Astrocyte (in vitro differentiated cells and primary cell): ENCODE measurements around the gene DACT3. TPM values are rescaled to one million over a fixed set of nuclear protein-coding genes. Genes with fewer than 3 reads are reported as not detected.

Experiments used
- DNase-seq: peaks from one replicate; pipeline ENCODE4 v3.0.0-alpha.2; 2010; ENCODE audit warnings: low read depth
- FAIRE-seq: peaks from 2 replicates; lab custom pipeline; 2011; peaks lifted over from hg19 to GRCh38; lab: Jason Lieb, UNC
- H2AFZ ChIP-seq: 2 replicates; pipeline ENCODE4 v1.6.0; 2012; ENCODE audit warnings: low read depth, low read length, inconsistent platforms
- H3K27ac ChIP-seq: 2 replicates; pipeline ENCODE4 v1.5.1; 2011; ENCODE audit warnings: low read depth, low read length, inconsistent platforms
- H3K27me3 ChIP-seq: 2 replicates; pipeline ENCODE4 v1.6.0; 2011; ENCODE audit warnings: low read length, inconsistent platforms; ENCODE audit not compliant: insufficient read depth
- H3K36me3 ChIP-seq: 2 replicates; pipeline ENCODE4 v1.5.1; 2011; ENCODE audit warnings: low read length, inconsistent platforms; ENCODE audit not compliant: insufficient read depth
- H3K4me1 ChIP-seq: 2 replicates; pipeline ENCODE4 v1.5.1; 2011; ENCODE audit warnings: low read length, inconsistent platforms; ENCODE audit not compliant: insufficient read depth
- H3K4me2 ChIP-seq: 2 replicates; pipeline ENCODE4 v1.6.0; 2012; ENCODE audit warnings: low read length, inconsistent platforms
- H3K4me3 ChIP-seq: 2 replicates; pipeline ENCODE4 v1.5.1; 2011; ENCODE audit warnings: low read depth, mild to moderate bottlenecking, low read length, inconsistent platforms; ENCODE audit not compliant: insufficient read depth
- H3K79me2 ChIP-seq: 2 replicates; pipeline ENCODE4 v1.6.0; 2012; ENCODE audit warnings: mild to moderate bottlenecking, low read length, inconsistent platforms; ENCODE audit not compliant: insufficient read depth
- H3K9ac ChIP-seq: 2 replicates; pipeline ENCODE4 v1.6.0; 2012; ENCODE audit warnings: mild to moderate bottlenecking, low read length, inconsistent platforms
- H3K9me3 ChIP-seq: 2 replicates; pipeline ENCODE4 v1.5.1; 2012; ENCODE audit warnings: low read depth, mild to moderate bottlenecking, low read length, inconsistent platforms; ENCODE audit not compliant: insufficient read depth
- H4K20me1 ChIP-seq: 2 replicates; pipeline ENCODE4 v1.6.0; 2012; ENCODE audit warnings: low read length, inconsistent platforms; ENCODE audit not compliant: insufficient read depth
- H3K27ac Mint-ChIP-seq: one replicate; pipeline ENCODE4 v1.8.0; 2021; ENCODE audit warnings: mild to moderate bottlenecking, mixed read lengths; ENCODE audit not compliant: unreplicated experiment
- H3K27me3 Mint-ChIP-seq: one replicate; pipeline ENCODE4 v1.8.0; 2021; ENCODE audit warnings: low read depth, mixed read lengths; ENCODE audit not compliant: unreplicated experiment
- H3K36me3 Mint-ChIP-seq: one replicate; pipeline ENCODE4 v1.8.0; 2021; ENCODE audit warnings: low read depth, mixed read lengths; ENCODE audit not compliant: unreplicated experiment
- H3K4me1 Mint-ChIP-seq: one replicate; pipeline ENCODE4 v1.8.0; 2021; ENCODE audit warnings: low read depth, mixed read lengths; ENCODE audit not compliant: unreplicated experiment
- H3K4me3 Mint-ChIP-seq: one replicate; pipeline ENCODE4 v1.8.0; 2021; ENCODE audit warnings: mild to moderate bottlenecking, moderate library complexity, mixed read lengths; ENCODE audit not compliant: unreplicated experiment
- H3K9me3 Mint-ChIP-seq: one replicate; pipeline ENCODE4 v1.8.0; 2021; ENCODE audit warnings: mild to moderate bottlenecking, mixed read lengths; ENCODE audit not compliant: unreplicated experiment
- CTCF ChIP-seq: IDR thresholded peaks from 2 replicates; pipeline ENCODE4 v1.5.1; 2011; ENCODE audit warnings: low read depth, mild to moderate bottlenecking, inconsistent platforms, low read length, moderate library complexity; ENCODE audit not compliant: insufficient read depth
- EZH2 ChIP-seq: IDR thresholded peaks from 2 replicates; pipeline ENCODE4 v1.6.1; 2012; ENCODE audit warnings: mild to moderate bottlenecking, low read length, inconsistent platforms; ENCODE audit not compliant: insufficient read depth
- total RNA-seq: library from RNA; stranded (reverse); gene quantifications from 2 replicates; pipeline ENCODE4 v1.2.1, GENCODE V29; 2021

DACT3 gene
- total RNA-seq, 1 donor from 2014 or later, result 19.8 TPM

DNA sequence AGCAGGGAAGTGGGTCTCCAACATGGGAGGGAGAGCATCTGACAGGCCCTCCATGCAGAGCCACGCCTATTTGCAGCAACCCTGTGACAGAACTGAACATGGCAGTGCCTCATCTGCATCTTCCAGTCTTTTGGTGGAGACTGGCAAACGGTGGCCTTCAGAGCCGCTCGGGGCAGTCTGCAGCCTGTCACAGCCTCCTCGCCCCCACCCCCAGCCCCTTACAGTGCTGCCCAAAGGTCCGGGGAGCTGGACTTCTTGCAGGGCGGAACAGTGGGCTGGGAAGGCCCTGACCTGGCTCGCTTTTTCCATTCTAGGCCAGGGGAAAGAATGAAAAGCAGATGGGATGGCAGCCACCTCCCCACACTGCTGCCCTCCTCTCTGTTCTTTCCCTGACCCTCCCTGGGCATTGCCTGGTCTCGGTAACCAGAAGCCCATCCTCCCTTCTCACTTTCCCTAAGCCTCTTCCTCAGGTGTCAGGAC, 57.2 kb downstream of the DACT3 start:
- Histone ChIP-seq H3K4me3 (peak overlapping the region; percentile 89), H3K4me2 (peak overlapping the region; percentile 99), H3K27ac (no peak overlapping the region), H3K79me2 (peaks cover 54% of the 10 kb centered on the region), H3K9me3 (no peaks in the 10 kb centered on the region), H3K4me1 (peaks cover 19% of the 10 kb centered on the region), H3K27me3 (no peaks in the 10 kb centered on the region), H3K36me3 (peaks cover 22% of the 10 kb centered on the region), H2AFZ (no peak overlapping the region), H4K20me1 (peaks cover 69% of the 10 kb centered on the region), H3K9ac (peak overlapping the region; percentile 100)
- DNase-seq, result no peak
- Mint-ChIP-seq H3K36me3 (peaks cover 22% of the 10 kb centered on the region), H3K27ac (peak overlapping the region; percentile 66), H3K4me3 (peak overlapping the region; percentile 98), H3K4me1 (peaks cover 23% of the 10 kb centered on the region), H3K27me3 (no peaks in the 10 kb centered on the region), H3K9me3 (no peaks in the 10 kb centered on the region)
- FAIRE-seq, result no peak
- TF ChIP-seq EZH2, result no peak
- no peak for TF ChIP-seq CTCF

DNA sequence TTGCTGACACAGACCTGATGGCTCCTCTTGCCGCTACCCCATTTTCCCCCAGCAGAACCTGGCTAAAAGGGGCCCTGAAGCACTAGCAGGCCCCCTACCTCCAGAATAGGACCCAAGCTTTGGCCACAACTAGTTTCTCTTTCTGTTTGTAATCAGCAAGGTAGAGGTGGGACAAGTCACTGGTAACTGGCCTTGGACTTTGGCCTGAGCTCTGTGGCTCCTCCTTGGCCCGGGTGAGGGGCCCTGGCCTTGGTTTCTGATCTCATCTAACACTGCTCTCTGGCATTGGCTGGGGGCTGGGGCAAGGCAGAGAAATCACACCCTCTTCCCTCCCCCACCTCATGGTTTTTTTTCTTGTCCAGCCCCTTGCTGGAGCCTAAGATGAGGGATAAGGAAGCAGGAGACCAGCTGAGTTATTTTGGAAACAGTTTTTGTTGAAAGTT, 57.8 kb downstream of the DACT3 start:
- Mint-ChIP-seq H3K27me3 (no peaks in the 10 kb centered on the region), H3K4me1 (peaks cover 23% of the 10 kb centered on the region), H3K4me3 (peak overlapping the region; percentile 98), H3K9me3 (no peaks in the 10 kb centered on the region), H3K36me3 (peaks cover 21% of the 10 kb centered on the region), H3K27ac (peak overlapping the region; percentile 66)
- Histone ChIP-seq H3K27ac (no peak overlapping the region), H3K27me3 (no peaks in the 10 kb centered on the region), H3K9ac (peak overlapping the region; percentile 100), H3K4me2 (peak overlapping the region; percentile 99), H3K9me3 (no peaks in the 10 kb centered on the region), H3K36me3 (peaks cover 20% of the 10 kb centered on the region), H2AFZ (no peak overlapping the region), H3K4me1 (peaks cover 19% of the 10 kb centered on the region), H3K4me3 (peak overlapping the region; percentile 89), H3K79me2 (peaks cover 54% of the 10 kb centered on the region), H4K20me1 (peaks cover 64% of the 10 kb centered on the region)
- FAIRE-seq (no peak), DNase-seq (no peak)
- TF ChIP-seq CTCF, result no peak
- no peak for TF ChIP-seq EZH2
